ENCODE data around the gene SPEN.
"Not testable (repeated sequence)": the region's sequence is repeated elsewhere in the genome, so short reads cannot be mapped to it uniquely, and the experiment has no call there.

Gene SPEN

GRCh38 chr1:15847100-15847892, at the start of gene SPEN:
TSS of gene SPEN (plus strand) at chr1:15847707. CDS start at chr1:15848068, 361 bp downstream.
- DNase-seq = peak; percentile 96

- no peak for DNase-seq
Observed at GRCh38 chr1:15799004-15799867, 48.3 kb upstream of the SPEN start.

- peak; percentile 34 for DNase-seq
Observed at GRCh38 chr1:15799928-15800835, 47.3 kb upstream of the SPEN start.

GRCh38 chr1:15802234-15802965, 45.1 kb upstream of the SPEN start:
- no peak for DNase-seq

- DNase-seq = peak; percentile 55
Observed at GRCh38 chr1:15803380-15803779, 44.1 kb upstream of the SPEN start.

- no peak for DNase-seq
Observed at GRCh38 chr1:15804060-15804459, 43.4 kb upstream of the SPEN start.

- no peak for DNase-seq
Observed at GRCh38 chr1:15807121-15807520, 40.4 kb upstream of the SPEN start.

GRCh38 chr1:15807549-15807948, 40.0 kb upstream of the SPEN start, which contains the start of gene UQCRHL:
TSS of gene UQCRHL (minus strand) at chr1:15807649. CDS start at chr1:15807649, 0 bp downstream.
- DNase-seq = not testable (repeated sequence)

- no peak for DNase-seq
Observed at GRCh38 chr1:15808955-15809354, 38.6 kb upstream of the SPEN start.

GRCh38 chr1:15810073-15810472, 37.4 kb upstream of the SPEN start:
- DNase-seq = no peak

GRCh38 chr1:15816674-15817073, 30.8 kb upstream of the SPEN start:
- DNase-seq = no peak

GRCh38 chr1:15820478-15820877, 27.0 kb upstream of the SPEN start:
- no peak for DNase-seq

GRCh38 chr1:15825800-15826199, 21.7 kb upstream of the SPEN start:
- no peak for DNase-seq

GRCh38 chr1:15826810-15827507, 20.5 kb upstream of the SPEN start:
- DNase-seq = no peak

GRCh38 chr1:15827567-15827966, 19.9 kb upstream of the SPEN start:
- DNase-seq = not testable (repeated sequence)

- DNase-seq = not testable (repeated sequence)
Observed at GRCh38 chr1:15828931-15829330, 18.6 kb upstream of the SPEN start.

GRCh38 chr1:15830258-15830657, 17.2 kb upstream of the SPEN start:
- DNase-seq = no peak

GRCh38 chr1:15833069-15833679, 14.3 kb upstream of the SPEN start:
- DNase-seq = peak; percentile 65

GRCh38 chr1:15833842-15834405, 13.6 kb upstream of the SPEN start:
- no peak for DNase-seq

- DNase-seq = peak; percentile 95
Observed at GRCh38 chr1:15834406-15835204, 12.9 kb upstream of the SPEN start.

All from COR-L47 (cell line).